Neuronal stem cell (in vitro differentiated cells): ENCODE data around the gene RDH16.

Experiments used
- DNase-seq: peaks from one replicate; pipeline ENCODE4 v3.0.0-alpha.2; 2013; ENCODE audit warnings: low spot score
- H2AFZ ChIP-seq: one replicate; pipeline ENCODE4 v1.6.1; 2013; ENCODE audit warnings: mild to moderate bottlenecking, low read length, inconsistent platforms
- H2AK5ac ChIP-seq: 2 replicates; pipeline ENCODE4 v1.6.1; 2013; ENCODE audit warnings: low read depth, mild to moderate bottlenecking, inconsistent platforms, low read length, moderate library complexity, mixed read lengths
- H2BK120ac ChIP-seq: 2 replicates; pipeline ENCODE4 v1.6.1; 2013; ENCODE audit warnings: low read depth, mild to moderate bottlenecking, inconsistent platforms, low read length, moderate library complexity, mixed read lengths
- H2BK12ac ChIP-seq: one replicate; pipeline ENCODE4 v1.6.1; 2013; ENCODE audit warnings: low read length, inconsistent platforms
- H2BK15ac ChIP-seq: 2 replicates; pipeline ENCODE4 v1.6.1; 2013; ENCODE audit warnings: mild to moderate bottlenecking, low read length, inconsistent platforms, mixed read lengths
- H2BK5ac ChIP-seq: one replicate; pipeline ENCODE4 v1.6.1; 2013; ENCODE audit warnings: inconsistent platforms, mild to moderate bottlenecking, low read length, moderate library complexity
- H3K14ac ChIP-seq: one replicate; pipeline ENCODE4 v1.6.1; 2013; ENCODE audit warnings: low read length, inconsistent platforms
- H3K18ac ChIP-seq: 2 replicates; pipeline ENCODE4 v1.6.1; 2013; ENCODE audit warnings: low read length, inconsistent platforms
- H3K23ac ChIP-seq: 2 replicates; pipeline ENCODE4 v1.6.1; 2013; ENCODE audit warnings: low read depth, mild to moderate bottlenecking, mixed read lengths, low read length, inconsistent platforms; ENCODE audit not compliant: poor library complexity
- H3K27ac ChIP-seq: replicated peaks from 3 replicates; pipeline ENCODE4 v1.5.1; 2013; ENCODE audit warnings: low read length, inconsistent platforms
- H3K27me3 ChIP-seq, 3 experiments: 2 replicates each; pipeline ENCODE4 v1.6.1; 2013; ENCODE audit warnings: low read length in 3 of 3, mild to moderate bottlenecking in 2 of 3, inconsistent platforms in 1 of 3, low read depth in 1 of 3, mixed read lengths in 1 of 3, moderate library complexity in 1 of 3; ENCODE audit not compliant: control insufficient read depth in 3 of 3, insufficient read depth in 3 of 3
- H3K36me3 ChIP-seq, 2 donors: replicated peaks in 1 of 2; 2 replicates each; pipeline ENCODE4 v1.6.1; 2013; ENCODE audit warnings: low read length in 2 of 2; ENCODE audit not compliant: control insufficient read depth in 2 of 2, insufficient read depth in 2 of 2
- H3K4ac ChIP-seq: 2 replicates; pipeline ENCODE4 v1.6.1; 2013; ENCODE audit warnings: inconsistent platforms, mild to moderate bottlenecking, low read length, moderate library complexity
- H3K4me1 ChIP-seq, 2 donors: 1 replicate in 1 of 2; 2 replicates in 1 of 2; pipeline ENCODE4 v1.6.1; 2013; ENCODE audit warnings: low read length in 2 of 2, low read depth in 1 of 2; ENCODE audit not compliant: control insufficient read depth in 2 of 2, insufficient read depth in 1 of 2
- H3K4me2 ChIP-seq: one replicate; pipeline ENCODE4 v1.6.1; 2013; ENCODE audit warnings: mild to moderate bottlenecking, low read length, inconsistent platforms; ENCODE audit not compliant: insufficient read depth, poor library complexity, severe bottlenecking
- H3K4me3 ChIP-seq, 2 donors: 2 replicates each; pipeline ENCODE4 v1.5.1; 2013; ENCODE audit warnings: low read length in 2 of 2, mild to moderate bottlenecking in 2 of 2, inconsistent platforms in 1 of 2, moderate library complexity in 1 of 2
- H3K79me1 ChIP-seq: one replicate; pipeline ENCODE4 v1.6.1; 2013; ENCODE audit warnings: low read depth, mild to moderate bottlenecking, inconsistent platforms, low read length, moderate library complexity
- H3K9ac ChIP-seq: one replicate; pipeline ENCODE4 v1.6.1; 2013; ENCODE audit warnings: mild to moderate bottlenecking, low read depth, low read length, inconsistent platforms; ENCODE audit not compliant: poor library complexity
- H3K9me3 ChIP-seq, 2 donors: replicated peaks in 1 of 2; 2 replicates each; pipeline versions ENCODE3 to v1.6.1; 2013; ENCODE audit warnings: low read length in 2 of 2, mild to moderate bottlenecking in 2 of 2, inconsistent platforms in 1 of 2, low read depth in 1 of 2, mixed read lengths in 1 of 2, moderate library complexity in 1 of 2; ENCODE audit not compliant: control insufficient read depth in 2 of 2, insufficient read depth in 1 of 2
- H4K8ac ChIP-seq: one replicate; pipeline ENCODE4 v1.6.1; 2013; ENCODE audit warnings: low read depth, mild to moderate bottlenecking, inconsistent platforms, low read length, moderate library complexity
- H4K91ac ChIP-seq: one replicate; pipeline ENCODE4 v1.6.1; 2013; ENCODE audit warnings: low read length, low read depth, mild to moderate bottlenecking, inconsistent platforms; ENCODE audit not compliant: poor library complexity
- WGBS, 2 donors: extraction: QIAGEN DNeasy Blood & Tissue Kit; methylation state at CpG; one replicate each; pipeline ENCODE4 v1.1.7; 2013; ENCODE audit warnings: missing lambda C conversion rate in 2 of 2, mixed read lengths in 1 of 2; ENCODE audit not compliant: insufficient read length in 2 of 2, insufficient replicate concordance in 1 of 2; ENCODE audit errors: extremely low coverage in 2 of 2; 5-methylcytosine and 5-hydroxymethylcytosine counted together

Gene RDH16

DNA sequence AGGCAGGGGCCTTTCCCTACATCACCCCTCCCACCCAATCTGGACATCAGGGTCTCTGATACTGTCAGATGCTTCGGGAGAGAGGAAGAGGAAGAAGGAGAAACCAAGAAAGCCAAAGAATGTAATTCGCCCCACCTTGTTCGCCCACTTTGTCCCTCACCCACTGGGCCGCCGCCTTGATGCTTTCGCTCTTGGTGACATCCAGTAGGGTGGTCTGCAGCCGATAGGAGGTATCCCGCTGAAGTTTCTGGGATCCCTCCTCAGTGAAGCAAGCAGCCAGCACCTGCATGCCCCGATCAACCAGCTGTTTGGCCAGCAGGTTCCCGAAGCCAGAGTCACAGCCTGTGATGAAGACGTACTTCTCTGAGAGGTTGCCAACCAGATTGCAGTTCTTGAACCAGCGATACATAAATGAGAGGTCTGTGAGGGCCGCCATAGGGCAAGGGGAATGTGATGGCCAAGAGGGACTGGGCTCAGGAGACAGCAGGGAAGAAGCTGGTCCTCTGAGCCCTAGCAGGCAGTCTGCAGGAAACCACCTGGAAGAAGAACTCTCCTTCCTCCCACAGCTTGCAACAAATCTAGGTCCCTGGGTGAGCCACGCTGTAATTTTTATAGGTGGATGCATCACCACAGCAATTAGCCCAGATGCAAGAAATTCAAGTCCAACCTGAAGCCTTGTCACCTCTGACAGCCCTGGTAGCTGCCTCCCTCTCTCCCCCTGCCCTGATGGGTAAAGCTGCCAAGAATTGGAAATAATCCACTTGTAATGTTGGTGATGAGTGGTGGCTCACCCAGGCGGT, 23.4 kb downstream of the RDH16 start, which contains the start of gene SDR9C7:
Gene SDR9C7 (minus strand): TSS at position 583 of the 800 bp plus-strand sequence. CDS start 147 bp downstream, at position 436.
- no peak within 1 kb of the TSS for H2AK5ac ChIP-seq
- H3K14ac ChIP-seq: no peak within 1 kb of the TSS
- no peaks in the 10 kb centered on the region for H3K79me1 ChIP-seq
- H4K8ac ChIP-seq: no peak within 1 kb of the TSS
- no peak within 1 kb of the TSS for H2BK5ac ChIP-seq
- no peak within 1 kb of the TSS for H3K9ac ChIP-seq
- H2AFZ ChIP-seq: no peak within 1 kb of the TSS
- no peak within 1 kb of the TSS for H2BK12ac ChIP-seq
- H3K27ac ChIP-seq: no peak within 1 kb of the TSS
- H3K9me3 ChIP-seq: no peaks in the 10 kb centered on the region
- H2BK15ac ChIP-seq: no peak within 1 kb of the TSS
- peaks cover 2% of the 10 kb centered on the region in 2 donors for H3K4me1 ChIP-seq
- no peak within 1 kb of the TSS for H3K4me2 ChIP-seq
- no peak within 1 kb of the TSS for H4K91ac ChIP-seq
- H3K4ac ChIP-seq: no peak within 1 kb of the TSS
- H3K23ac ChIP-seq: no peak within 1 kb of the TSS
- peaks cover 0 to 16% (median 0%) of the 10 kb centered on the region in 3 experiments for H3K27me3 ChIP-seq
- WGBS, 2 donors: no CpG with 5 or more reads among the region's 15 CpGs
- H3K4me3 ChIP-seq: no peak within 1 kb of the TSS
- H2BK120ac ChIP-seq: no peak within 1 kb of the TSS
- no peak within 1 kb of the TSS for H3K18ac ChIP-seq
- no peaks in the 10 kb centered on the region for H3K36me3 ChIP-seq
- DNase-seq: no peak

DNA sequence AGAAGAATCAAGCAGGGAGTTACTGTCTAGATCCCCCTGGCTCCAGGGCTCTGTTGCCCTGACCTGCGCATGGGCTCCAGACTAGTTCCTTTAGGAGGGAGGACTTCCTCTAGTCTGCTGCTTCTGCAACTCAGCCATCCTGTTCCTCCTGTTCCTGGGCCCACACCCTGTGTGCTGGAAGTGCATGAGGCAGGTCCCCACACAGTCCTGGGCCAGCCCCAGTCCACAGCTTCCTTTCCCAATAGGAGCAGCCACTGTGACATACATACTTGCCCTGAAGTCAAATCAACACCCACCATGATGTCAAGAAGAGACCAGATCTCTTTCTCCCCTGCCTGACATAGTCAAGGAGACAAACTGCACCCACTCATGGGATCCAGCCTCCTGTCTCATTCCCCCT, 24.5 kb downstream of the RDH16 start:
- Histone ChIP-seq H3K79me1 (no peaks in the 10 kb centered on the region), H3K27me3 (peaks cover 0 to 16% (median 0%) of the 10 kb centered on the region in 3 experiments), H3K4me2 (no peak overlapping the region), H3K36me3 (no peaks in the 10 kb centered on the region), H3K14ac (no peak overlapping the region), H3K4me1 (peaks cover 2 to 8% of the 10 kb centered on the region in 2 donors), H2BK15ac (no peak overlapping the region), H3K27ac (no peak overlapping the region), H2BK5ac (no peak overlapping the region), H3K18ac (no peak overlapping the region), H3K9ac (no peak overlapping the region), H4K91ac (no peak overlapping the region), H2BK120ac (no peak overlapping the region), H3K9me3 (no peaks in the 10 kb centered on the region), H2BK12ac (no peak overlapping the region), H3K4me3 (no peak overlapping the region), H2AK5ac (no peak overlapping the region), H4K8ac (no peak overlapping the region), H2AFZ (no peak overlapping the region), H3K23ac (no peak overlapping the region), H3K4ac (no peak overlapping the region)
- no peak for DNase-seq
- WGBS, 2 donors: no CpG with 5 or more reads among the region's 1 CpG

DNA sequence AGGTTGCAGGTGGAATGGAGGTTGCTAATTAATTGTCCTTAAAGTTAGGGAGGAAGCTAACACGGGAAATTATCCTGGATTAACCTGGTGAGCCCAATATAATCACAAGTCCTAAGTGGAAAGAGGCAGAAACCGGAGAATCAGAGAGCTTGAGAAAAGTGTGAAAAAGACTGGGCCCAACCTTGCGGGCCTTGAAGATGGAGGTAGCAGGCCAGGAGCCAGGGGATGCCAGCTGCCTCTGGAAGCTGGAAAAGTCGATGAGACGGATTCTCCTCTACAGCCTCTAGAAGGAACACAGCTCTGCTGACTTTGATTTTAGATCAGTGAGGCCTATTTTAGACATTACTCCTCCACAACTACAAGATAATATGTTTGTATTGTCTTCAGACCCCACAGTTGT, 25.3 kb downstream of the RDH16 start:
- Histone ChIP-seq H3K18ac (no peak overlapping the region), H3K4me1 (peaks cover 2 to 8% of the 10 kb centered on the region in 2 donors), H4K91ac (no peak overlapping the region), H3K4me2 (no peak overlapping the region), H3K9ac (no peak overlapping the region), H3K23ac (no peak overlapping the region), H3K14ac (no peak overlapping the region), H4K8ac (no peak overlapping the region), H2BK15ac (no peak overlapping the region), H3K79me1 (no peaks in the 10 kb centered on the region), H2BK120ac (no peak overlapping the region), H3K36me3 (no peaks in the 10 kb centered on the region), H2BK12ac (no peak overlapping the region), H2AFZ (peak overlapping the region; percentile 86), H3K4ac (no peak overlapping the region), H3K9me3 (no peaks in the 10 kb centered on the region), H3K4me3 (no peak overlapping the region), H2BK5ac (no peak overlapping the region), H3K27ac (no peak overlapping the region), H2AK5ac (no peak overlapping the region), H3K27me3 (peaks cover 0 to 18% (median 0%) of the 10 kb centered on the region in 3 experiments)
- no peak for DNase-seq
- no CpG with 5 or more reads among the region's 5 CpGs for WGBS, 2 donors

DNA sequence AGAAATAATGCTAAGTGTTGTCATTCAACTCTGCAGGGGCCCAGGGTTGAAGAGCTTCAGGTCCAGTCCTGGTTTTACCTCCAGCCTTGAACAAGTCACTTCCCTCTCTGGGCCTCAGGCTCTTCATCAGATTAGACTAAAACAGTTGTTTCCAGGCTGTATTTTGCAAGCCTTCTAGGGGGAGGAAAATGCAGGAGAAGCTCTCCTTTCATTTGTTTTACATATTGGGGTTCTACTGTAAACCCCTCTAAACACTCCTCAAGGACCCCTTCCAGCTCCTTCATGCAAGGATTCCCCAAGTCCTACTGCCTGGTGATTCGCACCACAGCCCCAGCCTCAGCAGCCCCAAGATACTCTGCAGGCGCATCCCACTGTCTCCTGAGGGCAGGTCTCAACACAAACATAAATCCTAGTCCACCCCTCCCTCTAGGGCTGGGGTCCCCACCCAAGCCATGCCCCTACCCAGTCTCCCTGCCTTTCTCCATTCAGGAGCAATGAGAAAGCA, 25.9 kb downstream of the RDH16 start:
- H2BK15ac ChIP-seq: no peak overlapping the region
- H3K9ac ChIP-seq: no peak overlapping the region
- no peak overlapping the region for H2BK120ac ChIP-seq
- H3K9me3 ChIP-seq: no peaks in the 10 kb centered on the region
- peak overlapping the region; percentile 86 for H2AFZ ChIP-seq
- H3K4me1 ChIP-seq: peaks cover 2 to 8% of the 10 kb centered on the region in 2 donors
- no peak overlapping the region for H2AK5ac ChIP-seq
- H3K14ac ChIP-seq: no peak overlapping the region
- H3K27me3 ChIP-seq: peaks cover 0 to 18% (median 0%) of the 10 kb centered on the region in 3 experiments
- H3K23ac ChIP-seq: no peak overlapping the region
- H4K91ac ChIP-seq: no peak overlapping the region
- H2BK5ac ChIP-seq: no peak overlapping the region
- WGBS, 2 donors: no CpG with 5 or more reads among the region's 2 CpGs
- H4K8ac ChIP-seq: no peak overlapping the region
- H3K79me1 ChIP-seq: no peaks in the 10 kb centered on the region
- no peak overlapping the region for H3K4ac ChIP-seq
- H3K18ac ChIP-seq: peak overlapping the region; percentile 55
- H2BK12ac ChIP-seq: no peak overlapping the region
- no peaks in the 10 kb centered on the region for H3K36me3 ChIP-seq
- H3K4me3 ChIP-seq: no peak overlapping the region
- no peak overlapping the region for H3K4me2 ChIP-seq
- DNase-seq: no peak
- no peak overlapping the region for H3K27ac ChIP-seq
